ENCODE data around the gene CDC42BPG. TPM values are rescaled to one million over a fixed set of nuclear protein-coding genes. Genes with fewer than 3 reads are reported as not detected.

The CDC42BPG gene
- total and polyA plus RNA-seq, 10 of the 15 experiments (the other 5 are each of a cell fraction or from before 2014, with no cell fraction given) = 0.02 to 1.3 (median 0.09) TPM; not detected in 1

DNA sequence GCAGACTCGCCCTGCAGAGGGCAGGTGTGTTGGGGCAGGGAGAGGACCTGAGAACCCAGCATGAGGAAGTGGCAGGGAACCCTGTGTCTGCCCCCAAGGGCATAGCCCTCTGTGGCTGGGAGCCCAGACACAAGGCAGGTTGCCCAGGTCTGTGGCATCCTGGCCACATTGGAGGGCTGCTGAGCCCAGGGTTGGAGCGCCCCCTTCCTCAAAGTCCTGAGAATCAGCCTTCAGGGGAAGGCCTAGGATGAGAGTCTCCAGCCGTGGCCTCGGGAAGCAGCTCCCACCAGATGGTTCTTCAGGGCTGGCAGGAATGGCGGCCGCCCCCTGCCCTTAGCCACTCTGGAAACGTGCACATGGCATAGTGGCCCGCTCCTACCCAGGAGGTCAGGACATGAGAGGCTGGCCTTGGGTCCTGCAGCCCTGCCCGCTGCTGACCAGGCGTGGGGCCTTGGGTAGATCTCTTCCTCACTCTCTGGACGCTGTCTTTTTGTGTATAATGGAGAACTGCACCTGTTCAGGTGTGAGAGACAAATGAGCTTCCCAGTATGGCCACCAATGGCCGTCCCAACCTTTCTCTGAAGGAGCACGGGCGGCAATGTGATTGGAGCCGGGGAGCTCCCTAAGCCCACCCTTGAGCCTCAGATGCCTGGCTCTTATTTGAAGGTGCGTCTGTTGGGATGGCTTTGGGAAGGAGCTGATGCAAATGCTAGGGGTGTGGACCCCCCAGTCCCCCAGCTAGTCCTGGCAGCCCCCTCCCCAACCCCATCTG lies 4.6 kb upstream of the CDC42BPG start:
- Histone ChIP-seq H3K4me1 (ENCODE audit: control insufficient read depth, insufficient read depth, low read length) (peaks cover 70% of the 10 kb centered on the region), H3K4me2 (ENCODE audit: control insufficient read depth, insufficient read depth) (0 out of 2 replicates have a peak overlapping the region, but pooled peaks have one; percentile 50), H3K79me2 (ENCODE audit: control insufficient read depth, insufficient read depth, low read length) (peaks cover 4% of the 10 kb centered on the region), H4K20me1 (ENCODE audit: control insufficient read depth, insufficient read depth) (no peaks in the 10 kb centered on the region), H3K27me3 (replicated peaks in 1 of 2; ENCODE audit: control insufficient read depth in 2 of 2, insufficient read depth in 2 of 2, low read length in 1 of 2) (no peaks in the 10 kb centered on the region), H3K36me3 (ENCODE audit: control insufficient read depth in 2 of 2, insufficient read depth in 2 of 2, low read length in 1 of 2) (peaks cover 0 to 13% of the 10 kb centered on the region in 2 experiments; a peak in 3 of 4 replicates), H3K4me3 (no peak overlapping the region), H3K9ac (ENCODE audit: control insufficient read depth, insufficient read depth, low read length) (no peak overlapping the region), H2AFZ (ENCODE audit: control insufficient read depth, low read depth, low read length) (peak overlapping the region; percentile 10; the same call in 1 of the 2 replicates), H3K9me3 (replicated peaks; ENCODE audit: control insufficient read depth, insufficient read depth, low read length) (no peaks in the 10 kb centered on the region), H3K27ac (ENCODE audit: control insufficient read depth, insufficient read depth) (no peak overlapping the region; the same call in 1 of the 2 replicates)
- RAD21 ChIA-PET (ENCODE audit: unreplicated experiment) = interaction anchor here (0.6 to 12.9 kb wide), 26 partner anchors 14 to 481 kb away, joined by 3 to 316 read pairs (median 8); partner anchors contain the start of genes ARL2, BATF2, CAPN1 and EHD1
- FAIRE-seq (no peak), DNase-seq (ENCODE audit: low read depth, low spot score) (no peak), ATAC-seq (peak; percentile 1; the same call in 1 of the 3 replicates)
- SMC1A ChIA-PET (ENCODE audit: uncharacterized antibody, unreplicated experiment) = interaction anchor here (0.9 to 12.7 kb wide), 22 partner anchors 15 to 466 kb away, joined by 3 to 306 read pairs (median 7); partner anchors contain the start of genes ARL2, ATG2A, BATF2 and CDC42EP2
- WGBS (ENCODE audit: insufficient coverage, insufficient replicate concordance, low lambda C conversion rate, missing lambda C conversion rate) = 57% methylated on average over 16 of the region's 16 CpGs
- POLR2A ChIA-PET = interaction anchor here (0.7 to 24.3 kb wide), 11 partner anchors 15 to 273 kb away, joined by 3 to 620 read pairs (median 4); partner anchors contain the start of genes EHD1, FAU, MRPL49 and PPP2R5B
- no TSS peak for BruUV-seq (replicated peaks)
- CTCF ChIA-PET = interaction anchor here (0.7 to 28.8 kb wide), 41 partner anchors 10 to 633 kb away, joined by 3 to 1208 read pairs (median 5); partner anchors contain the start of genes ARL2, BATF2, CDC42EP2 and EHD1
- intact Hi-C loops (cut with micrococcal nuclease; ENCODE audit: unreplicated experiment) (loop anchor here (10.0 kb wide), 1 partner anchor 406 kb away; no protein-coding TSS in a partner anchor), in situ Hi-C loops (cut with MboI) (loop anchor here (5.0 kb wide), 1 partner anchor 43 kb away; no protein-coding TSS in a partner anchor)
- TF ChIP-seq SPI1 (IDR thresholded peaks at IDR 0.05; ENCODE audit: borderline replicate concordance, insufficient read depth, low read depth, low read length) (peak; percentile 74), HCFC1 (IDR thresholded peaks at IDR 0.05; ENCODE audit: low read length) (no peak), IKZF1 (conservative IDR thresholded peaks at IDR 0.05) (peak; percentile 52; the same call in 1 of the 2 replicates), IKZF2 (IDR thresholded peaks at IDR 0.05) (peak in 1 of 2 experiments; percentile 32; a peak in 1 of 4 replicates), BCL11A (IDR thresholded peaks at IDR 0.05; ENCODE audit: low read depth, low read length) (0 out of 2 replicates have a peak, but pooled peaks have one; percentile 23), ZNF207 (IDR thresholded peaks at IDR 0.05; ENCODE audit: borderline replicate concordance) (no peak), MTA2 (IDR thresholded peaks at IDR 0.05; ENCODE audit: low read depth) (0 out of 2 replicates have a peak, but pooled peaks have one; percentile 31), TAF1 (IDR thresholded peaks at IDR 0.05; ENCODE audit: borderline replicate concordance, low read depth, low read length) (no peak), TCF12 (IDR thresholded peaks at IDR 0.05; ENCODE audit: low read depth, low read length) (0 out of 2 replicates have a peak, but pooled peaks have one; percentile 45), GATAD2B (conservative IDR thresholded peaks at IDR 0.05; ENCODE audit: low read depth) (peak; percentile 73; the same call in 1 of the 2 replicates), EED (IDR thresholded peaks at IDR 0.05; ENCODE audit: low read depth) (no peak; the same call in 1 of the 2 replicates), RB1 (IDR thresholded peaks at IDR 0.05; ENCODE audit: borderline replicate concordance) (0 out of 2 replicates have a peak, but pooled peaks have one; percentile 19), YY1 (IDR thresholded peaks at IDR 0.05; ENCODE audit: low read depth, low read length) (no peak), DPF2 (IDR thresholded peaks at IDR 0.05) (0 out of 2 replicates have a peak, but pooled peaks have one; percentile 27)
- TF ChIP-seq, protein P1, sequence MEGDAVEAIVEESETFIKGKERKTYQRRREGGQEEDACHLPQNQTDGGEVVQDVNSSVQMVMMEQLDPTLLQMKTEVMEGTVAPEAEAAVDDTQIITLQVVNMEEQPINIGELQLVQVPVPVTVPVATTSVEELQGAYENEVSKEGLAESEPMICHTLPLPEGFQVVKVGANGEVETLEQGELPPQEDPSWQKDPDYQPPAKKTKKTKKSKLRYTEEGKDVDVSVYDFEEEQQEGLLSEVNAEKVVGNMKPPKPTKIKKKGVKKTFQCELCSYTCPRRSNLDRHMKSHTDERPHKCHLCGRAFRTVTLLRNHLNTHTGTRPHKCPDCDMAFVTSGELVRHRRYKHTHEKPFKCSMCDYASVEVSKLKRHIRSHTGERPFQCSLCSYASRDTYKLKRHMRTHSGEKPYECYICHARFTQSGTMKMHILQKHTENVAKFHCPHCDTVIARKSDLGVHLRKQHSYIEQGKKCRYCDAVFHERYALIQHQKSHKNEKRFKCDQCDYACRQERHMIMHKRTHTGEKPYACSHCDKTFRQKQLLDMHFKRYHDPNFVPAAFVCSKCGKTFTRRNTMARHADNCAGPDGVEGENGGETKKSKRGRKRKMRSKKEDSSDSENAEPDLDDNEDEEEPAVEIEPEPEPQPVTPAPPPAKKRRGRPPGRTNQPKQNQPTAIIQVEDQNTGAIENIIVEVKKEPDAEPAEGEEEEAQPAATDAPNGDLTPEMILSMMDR (IDR thresholded peaks at IDR 0.05 in 2 of 3, conservative IDR thresholded peaks at IDR 0.05 in 1 of 3; ENCODE audit: control insufficient read depth in 2 of 3, extremely low read depth in 1 of 3, insufficient read depth in 1 of 3, low read depth in 3 of 3, low read length in 3 of 3) = peak in 2 of 3 experiments; percentile 22; a peak in 2 of 6 replicates
- TF ChIP-seq, protein P2, sequence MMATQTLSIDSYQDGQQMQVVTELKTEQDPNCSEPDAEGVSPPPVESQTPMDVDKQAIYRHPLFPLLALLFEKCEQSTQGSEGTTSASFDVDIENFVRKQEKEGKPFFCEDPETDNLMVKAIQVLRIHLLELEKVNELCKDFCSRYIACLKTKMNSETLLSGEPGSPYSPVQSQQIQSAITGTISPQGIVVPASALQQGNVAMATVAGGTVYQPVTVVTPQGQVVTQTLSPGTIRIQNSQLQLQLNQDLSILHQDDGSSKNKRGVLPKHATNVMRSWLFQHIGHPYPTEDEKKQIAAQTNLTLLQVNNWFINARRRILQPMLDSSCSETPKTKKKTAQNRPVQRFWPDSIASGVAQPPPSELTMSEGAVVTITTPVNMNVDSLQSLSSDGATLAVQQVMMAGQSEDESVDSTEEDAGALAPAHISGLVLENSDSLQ (IDR thresholded peaks at IDR 0.05) = no peak
